HCT116 (cell line): ENCODE data around the gene CAMSAP3. TPM values are rescaled to one million over a fixed set of nuclear protein-coding genes. Genes with fewer than 3 reads are reported as not detected.

Experiments used
- ATAC-seq: fragments of 200-7000 bp; cut with Tn5 transposase; 2 replicates; pipeline ENCODE4 v1.9.1; 2020; ENCODE audit warnings: mild to moderate bottlenecking, moderate library complexity
- BruUV-seq: library from RNA; stranded (reverse); fragments of 400-500 nt; replicated peaks from 2 replicates; lab custom pipeline; 2021; lab: Mats Ljungman, UMichigan
- CTCF ChIA-PET: fragments of 300-600 bp; sonication (Branson Sonifier 250); formaldehyde crosslinking; loops from one replicate; lab custom pipeline; 2021; ENCODE audit warnings: antibody characterized with exemption; lab: Charles Lee
- POLR2A ChIA-PET: fragments of 300-600, 350-600 bp; sonication (Branson Sonifier 250); formaldehyde crosslinking; loops from one replicate; lab custom pipeline; 2021; ENCODE audit warnings: antibody characterized with exemption; lab: Charles Lee
- RAD21 ChIA-PET, 2 experiments: fragments of 300-600 bp; sonication (Branson Sonifier 250); formaldehyde crosslinking; loops; one replicate each; lab custom pipeline; 2023; ENCODE audit warnings: low total read pairs in 2 of 2; ENCODE audit not compliant: uncharacterized antibody in 2 of 2, unreplicated experiment in 2 of 2, low non-redundant PET in 1 of 2; lab: Charles Lee
- DNase-seq: peaks from one replicate; pipeline ENCODE4 v3.0.0-alpha.2; 2010; ENCODE audit warnings: low read depth, low spot score
- H2AFZ ChIP-seq: fragments of 200-600 bp; shearing (Covaris generic), sonication (generic); 2 replicates; pipeline ENCODE4 v1.6.1; 2017; ENCODE audit warnings: low read depth, mixed run types, mixed read lengths, antibody characterized with exemption, low read length; ENCODE audit not compliant: poor library complexity, severe bottlenecking
- H3K27ac ChIP-seq: 2 replicates; pipeline ENCODE4 v1.5.1; 2012; ENCODE audit warnings: low read depth, low read length
- H3K27me3 ChIP-seq: fragments of 200-600 bp; sonication (generic); 2 replicates; pipeline ENCODE4 v1.6.1; 2016; ENCODE audit warnings: mixed run types, low read length, mixed read lengths; ENCODE audit not compliant: insufficient read depth
- H3K36me3 ChIP-seq, 2 experiments: fragments of 200-500 bp in 1 of 2; fragments of 200-600 bp in 1 of 2; sonication (Bioruptor generic) in 1 of 2; sonication (generic) in 1 of 2; 2 replicates each; pipeline versions ENCODE4 v1.5.1 to v1.6.1; 2014 to 2016; ENCODE audit warnings: low read length in 2 of 2, inconsistent platforms in 1 of 2, mixed read lengths in 1 of 2, mixed run types in 1 of 2; ENCODE audit not compliant: insufficient read depth in 2 of 2, control insufficient read depth in 1 of 2
- H3K4me1 ChIP-seq, 2 experiments: fragments of 200-600 bp in 1 of 2; sonication (generic) in 1 of 2; 2 replicates each; pipeline versions ENCODE4 v1.5.1 to v1.6.1; 2012 to 2017; ENCODE audit warnings: low read length in 2 of 2, inconsistent platforms in 1 of 2, mild to moderate bottlenecking in 1 of 2, mixed read lengths in 1 of 2, mixed run types in 1 of 2, moderate library complexity in 1 of 2; ENCODE audit not compliant: insufficient read depth in 2 of 2, control insufficient read depth in 1 of 2
- H3K4me2 ChIP-seq: fragments of 200-600 bp; sonication (generic); 2 replicates; pipeline ENCODE4 v1.6.1; 2017; ENCODE audit warnings: mixed run types, low read length, mixed read lengths
- H3K4me3 ChIP-seq, 2 experiments: fragments of 200-600 bp in 1 of 2; sonication (generic) in 1 of 2; replicated peaks in 1 of 2; 2 replicates each; pipeline ENCODE4 v1.5.1; 2011 to 2016; ENCODE audit warnings: low read length in 2 of 2, control low read depth in 1 of 2, low read depth in 1 of 2, mild to moderate bottlenecking in 1 of 2, mixed read lengths in 1 of 2, mixed run types in 1 of 2
- H3K79me2 ChIP-seq: fragments of 200-600 bp; sonication (generic); 2 replicates; pipeline ENCODE4 v1.6.1; 2017; ENCODE audit warnings: mild to moderate bottlenecking, mixed run types, low read length, moderate library complexity, mixed read lengths; ENCODE audit not compliant: insufficient read depth
- H3K9ac ChIP-seq: fragments of 200-600 bp; sonication (generic); 2 replicates; pipeline ENCODE4 v1.6.1; 2016; ENCODE audit warnings: low read length, mixed read lengths
- H3K9me2 ChIP-seq: fragments of 200-600 bp; sonication (generic), shearing (Covaris generic); 2 replicates; pipeline ENCODE4 v1.6.1; 2017; ENCODE audit warnings: mixed run types, mild to moderate bottlenecking, moderate library complexity; ENCODE audit not compliant: insufficient read depth
- H3K9me3 ChIP-seq, 2 experiments: fragments of 200-500 bp in 1 of 2; fragments of 200-600 bp in 1 of 2; sonication (Bioruptor generic) in 1 of 2; sonication (generic) in 1 of 2; 2 replicates each; pipeline ENCODE4 v1.6.1; 2014 to 2017; ENCODE audit warnings: low read length in 2 of 2, mixed read lengths in 2 of 2, inconsistent platforms in 1 of 2, low read depth in 1 of 2, mild to moderate bottlenecking in 1 of 2, mixed run types in 1 of 2, moderate library complexity in 1 of 2; ENCODE audit not compliant: control insufficient read depth in 1 of 2, insufficient read depth in 1 of 2
- H4K20me1 ChIP-seq: fragments of 200-600 bp; sonication (generic), shearing (Covaris generic); 2 replicates; pipeline ENCODE4 v1.6.1; 2017; ENCODE audit warnings: mixed run types, mild to moderate bottlenecking, moderate library complexity; ENCODE audit not compliant: insufficient read depth
- CBX3 ChIP-seq: IDR thresholded peaks from 2 replicates; pipeline ENCODE4 v1.6.1; 2012; ENCODE audit warnings: low read depth
- CEBPB ChIP-seq: IDR thresholded peaks from 2 replicates; pipeline ENCODE4 v1.6.1; 2012; ENCODE audit warnings: low read depth
- CTCF ChIP-seq, 3 experiments: fragments of 200-600 bp in 1 of 3; sonication (generic) in 1 of 3; IDR thresholded peaks in 2 of 3; conservative IDR thresholded peaks in 1 of 3; 2 replicates each; pipeline ENCODE4 v1.5.1; 2012 to 2017; ENCODE audit warnings: low read depth in 2 of 3, low read length in 2 of 3, antibody characterized with exemption in 1 of 3, borderline replicate concordance in 1 of 3, control low read depth in 1 of 3, mild to moderate bottlenecking in 1 of 3, mixed read lengths in 1 of 3, mixed run types in 1 of 3, moderate library complexity in 1 of 3; ENCODE audit not compliant: insufficient read depth in 1 of 3
- EGR1 ChIP-seq: IDR thresholded peaks from 2 replicates; pipeline ENCODE4 v1.6.1; 2012; ENCODE audit warnings: low read depth
- ELF1 ChIP-seq: IDR thresholded peaks from 2 replicates; pipeline ENCODE4 v1.6.1; 2012; ENCODE audit warnings: low read depth, borderline replicate concordance
- EZH2phosphoT487 ChIP-seq: fragments of 200-600 bp; IDR thresholded peaks from 2 replicates; pipeline ENCODE4 v1.6.1; 2018; ENCODE audit warnings: antibody characterized with exemption, borderline replicate concordance
- FOSL1 ChIP-seq: IDR thresholded peaks from 2 replicates; pipeline ENCODE4 v1.6.1; 2012; ENCODE audit warnings: low read depth
- JUND ChIP-seq: IDR thresholded peaks from 2 replicates; pipeline ENCODE4 v1.6.1; 2012
- MAX ChIP-seq: IDR thresholded peaks from 2 replicates; pipeline ENCODE4 v1.6.1; 2012
- POLR2A ChIP-seq: IDR thresholded peaks from 2 replicates; pipeline ENCODE4 v1.7.0; 2011; ENCODE audit warnings: borderline replicate concordance; ENCODE audit not compliant: insufficient read depth, insufficient read length; ENCODE audit errors: extremely low read depth
- REST ChIP-seq: IDR thresholded peaks from 2 replicates; pipeline ENCODE4 v1.6.1; 2012; ENCODE audit warnings: low read depth
- SP1 ChIP-seq: IDR thresholded peaks from 2 replicates; pipeline ENCODE4 v1.6.1; 2012; ENCODE audit warnings: low read depth
- SRF ChIP-seq: IDR thresholded peaks from 2 replicates; pipeline ENCODE4 v1.6.1; 2012; ENCODE audit warnings: low read depth
- TCF7L2 ChIP-seq: IDR thresholded peaks from 2 replicates; pipeline ENCODE4 v1.7.0; 2011; ENCODE audit warnings: borderline replicate concordance, inconsistent platforms; ENCODE audit not compliant: insufficient read depth, insufficient read length; ENCODE audit errors: extremely low read depth
- YY1 ChIP-seq: IDR thresholded peaks from 2 replicates; pipeline ENCODE4 v1.6.1; 2011; ENCODE audit warnings: low read length, low read depth, moderate library complexity, mild to moderate bottlenecking; ENCODE audit not compliant: insufficient replicate concordance; ENCODE audit errors: extremely low read depth
- ZBTB33 ChIP-seq: IDR thresholded peaks from 2 replicates; pipeline ENCODE4 v1.6.1; 2011; ENCODE audit warnings: mild to moderate bottlenecking, low read length, moderate library complexity; ENCODE audit not compliant: insufficient replicate concordance; ENCODE audit errors: extremely low read depth
- ZNF274 ChIP-seq: fragments of 200-500 bp; sonication (Bioruptor generic); IDR thresholded peaks from 2 replicates; pipeline ENCODE4 v1.6.1; 2014; ENCODE audit warnings: mild to moderate bottlenecking, low read depth, low read length, inconsistent platforms
- intact Hi-C: fragments of 100-400 bp; cut with micrococcal nuclease; formaldehyde crosslinking; loops from 2 replicates; pipeline ENCODE4 v1.10.0; 2022
- total RNA-seq: library from RNA; stranded (reverse); gene quantifications from one replicate; pipeline ENCODE4 v1.2.1, GENCODE V29; 2021; ENCODE audit not compliant: unreplicated experiment

CAMSAP3 gene
- total RNA-seq, 1 experiment from 2014 or later = 24.0 TPM

GRCh38 chr19:7558667-7559066, 37.0 kb upstream of the CAMSAP3 start:
- no peak for DNase-seq
- ChIA-PET POLR2A (no interaction called here), RAD21 (no interaction called here)
- Histone ChIP-seq H3K9me3 (no peaks in the 10 kb centered on the region), H3K9ac (no peak overlapping the region), H4K20me1 (no peaks in the 10 kb centered on the region), H3K27ac (no peak overlapping the region), H3K4me2 (no peak overlapping the region), H3K9me2 (no peaks in the 10 kb centered on the region), H3K4me1 (no peaks in the 10 kb centered on the region), H3K4me3 (no peak overlapping the region)
- intact Hi-C loops = no loop called here
- TF ChIP-seq REST = no peak
- no peak for TF ChIP-seq JUND
- no peak for TF ChIP-seq YY1
- no peak for TF ChIP-seq ZBTB33
- no peak for TF ChIP-seq MAX
- no peak for TF ChIP-seq EGR1
- no peak for TF ChIP-seq EZH2phosphoT487
- TF ChIP-seq FOSL1 = no peak
- TF ChIP-seq CBX3 = no peak
- no peak for TF ChIP-seq CTCF (IDR thresholded peaks at IDR 0.05 in 2 of 3, conservative IDR thresholded peaks at IDR 0.05 in 1 of 3; ENCODE audit: borderline replicate concordance in 1 of 3, insufficient read depth in 1 of 3, low read depth in 2 of 3, low read length in 2 of 3)
- TF ChIP-seq ZNF274 = no peak
- TF ChIP-seq TCF7L2 = no peak
- no peak for TF ChIP-seq SRF
- TF ChIP-seq ELF1 = no peak
- no peak for TF ChIP-seq SP1
- no peak for TF ChIP-seq POLR2A
- TF ChIP-seq CEBPB = no peak
- TF ChIP-seq, all 23 proteins: peak for 0
- no peak for ATAC-seq
- no peaks in the 10 kb centered on the region for H3K79me2 ChIP-seq
- BruUV-seq = no TSS peak
- H3K36me3 ChIP-seq = peaks cover 6 to 8% of the 10 kb centered on the region in 2 experiments; a peak in 3 of 4 replicates
- CTCF ChIA-PET = no interaction called here
- H2AFZ ChIP-seq = no peak overlapping the region
- H3K27me3 ChIP-seq = no peaks in the 10 kb centered on the region
